Neural progenitor cell (in vitro differentiated cells): ENCODE data around the gene PIM3. TPM values are rescaled to one million over a fixed set of nuclear protein-coding genes. Genes with fewer than 3 reads are reported as not detected.

Source experiments
- DNase-seq: peaks from one replicate; pipeline ENCODE4 v3.0.0-alpha.2; 2016; ENCODE audit warnings: low spot score
- H2AFZ ChIP-seq: fragments of 200-600 bp; sonication (generic); replicated peaks from 2 replicates; pipeline ENCODE4 v1.6.1; 2016; ENCODE audit warnings: antibody characterized with exemption
- H3F3A ChIP-seq: fragments of 200-600 bp; sonication (generic); 2 replicates; pipeline ENCODE4 v1.6.1; 2016; ENCODE audit warnings: antibody characterized with exemption, low read depth
- H3K27ac ChIP-seq: fragments of 200-600 bp; sonication (generic); 2 replicates; pipeline ENCODE4 v1.5.1; 2016; ENCODE audit warnings: mild to moderate bottlenecking
- H3K27me3 ChIP-seq: fragments of 200-600 bp; sonication (generic); 2 replicates; pipeline ENCODE4 v1.6.1; 2016; ENCODE audit warnings: mild to moderate bottlenecking, moderate library complexity
- H3K36me3 ChIP-seq: fragments of 200-600 bp; sonication (generic); 2 replicates; pipeline ENCODE4 v1.5.1; 2016
- H3K4me1 ChIP-seq: fragments of 200-600 bp; sonication (generic); 2 replicates; pipeline ENCODE4 v1.6.1; 2016; ENCODE audit warnings: mixed run types
- H3K4me2 ChIP-seq: fragments of 200-600 bp; sonication (generic); 2 replicates; pipeline ENCODE4 v1.6.1; 2016
- H3K4me3 ChIP-seq: fragments of 200-600 bp; sonication (generic); 2 replicates; pipeline ENCODE4 v1.5.1; 2016
- H3K79me2 ChIP-seq: fragments of 200-600 bp; sonication (generic); 2 replicates; pipeline ENCODE4 v1.6.1; 2016; ENCODE audit warnings: low read depth
- H3K9ac ChIP-seq: fragments of 200-600 bp; sonication (generic); 2 replicates; pipeline ENCODE4 v1.6.1; 2016
- H3K9me3 ChIP-seq: fragments of 200-600 bp; sonication (generic); 2 replicates; pipeline ENCODE4 v1.5.1; 2016; ENCODE audit warnings: low read depth
- H4K20me1 ChIP-seq: fragments of 200-600 bp; sonication (generic); 2 replicates; pipeline ENCODE4 v1.6.1; 2016; ENCODE audit warnings: low read depth
- H3K27ac Mint-ChIP-seq: 3 replicates; pipeline ENCODE4 v1.8.0; 2021; ENCODE audit warnings: mixed read lengths
- H3K27me3 Mint-ChIP-seq: 2 replicates; pipeline ENCODE4 v1.8.0; 2022; ENCODE audit warnings: low read depth, mild to moderate bottlenecking, inconsistent platforms, moderate library complexity, mixed read lengths; ENCODE audit not compliant: insufficient read depth
- H3K36me3 Mint-ChIP-seq: 3 replicates; pipeline ENCODE4 v1.8.0; 2021; ENCODE audit warnings: mixed read lengths
- H3K4me1 Mint-ChIP-seq: 3 replicates; pipeline ENCODE4 v1.8.0; 2021; ENCODE audit warnings: mixed read lengths
- H3K4me3 Mint-ChIP-seq: 3 replicates; pipeline ENCODE4 v1.8.0; 2021; ENCODE audit warnings: mild to moderate bottlenecking, moderate library complexity, mixed read lengths
- H3K9me3 Mint-ChIP-seq: 3 replicates; pipeline ENCODE4 v1.8.0; 2020; ENCODE audit warnings: mixed read lengths
- CTCF ChIP-seq: fragments of 200-600 bp; sonication (generic); IDR thresholded peaks from 2 replicates; pipeline ENCODE4 v1.5.1; 2017; ENCODE audit warnings: antibody characterized with exemption, mild to moderate bottlenecking
- EZH2 ChIP-seq: fragments of 200-600 bp; sonication (generic); IDR thresholded peaks from 2 replicates; pipeline ENCODE4 v1.6.1; 2017; ENCODE audit warnings: antibody characterized with exemption, mild to moderate bottlenecking, moderate library complexity
- EZH2phosphoT487 ChIP-seq: fragments of 200-600 bp; sonication (generic); IDR thresholded peaks from 2 replicates; pipeline ENCODE4 v1.6.1; 2017; ENCODE audit warnings: antibody characterized with exemption
- total RNA-seq: library from RNA; depleted of rRNA; stranded (reverse); fragments of >200 nt; gene quantifications from 2 replicates; pipeline ENCODE4 v1.2.3, GENCODE V29; 2015; ENCODE audit warnings: low replicate concordance

The PIM3 gene
- total RNA-seq, 1 donor from 2014 or later: 15.1 TPM

- H3K27me3 Mint-ChIP-seq: peaks cover 12% of the 10 kb centered on the region
- Histone ChIP-seq H3K4me2 (no peak overlapping the region), H3K9ac (no peak overlapping the region), H3K27me3 (peaks cover 21% of the 10 kb centered on the region), H3K4me1 (peaks cover 13% of the 10 kb centered on the region), H3K27ac (peak overlapping the region; percentile 37), H3K9me3 (no peaks in the 10 kb centered on the region), H3F3A (peaks cover 6% of the 10 kb centered on the region), H4K20me1 (peaks cover 61% of the 10 kb centered on the region), H2AFZ (no peak overlapping the region), H3K4me3 (no peak overlapping the region), H3K79me2 (peaks cover 27% of the 10 kb centered on the region), H3K36me3 (no peaks in the 10 kb centered on the region)
- H3K27ac Mint-ChIP-seq: no peak overlapping the region
- TF ChIP-seq CTCF (no peak), EZH2 (no peak), EZH2phosphoT487 (no peak)
- H3K36me3 Mint-ChIP-seq: peaks cover 4% of the 10 kb centered on the region
- DNase-seq: peak; percentile 1
- H3K4me3 Mint-ChIP-seq: no peak overlapping the region
- H3K4me1 Mint-ChIP-seq: peaks cover 12% of the 10 kb centered on the region
- H3K9me3 Mint-ChIP-seq: no peaks in the 10 kb centered on the region
Observed at GRCh38 chr22:49966041-49966773, 5.6 kb downstream of the PIM3 start.

GRCh38 chr22:49966774-49967705 is 6.5 kb downstream of the PIM3 start:
- H3K9me3 Mint-ChIP-seq: no peaks in the 10 kb centered on the region
- H2AFZ ChIP-seq: no peak overlapping the region
- H3K4me1 Mint-ChIP-seq: peaks cover 12% of the 10 kb centered on the region
- no peak overlapping the region for H3K4me2 ChIP-seq
- no peaks in the 10 kb centered on the region for H3K36me3 ChIP-seq
- H3K4me3 Mint-ChIP-seq: no peak overlapping the region
- H4K20me1 ChIP-seq: peaks cover 53% of the 10 kb centered on the region
- H3F3A ChIP-seq: peaks cover 6% of the 10 kb centered on the region
- peaks cover 4% of the 10 kb centered on the region for H3K36me3 Mint-ChIP-seq
- no peak overlapping the region for H3K4me3 ChIP-seq
- H3K27me3 Mint-ChIP-seq: peaks cover 12% of the 10 kb centered on the region
- H3K27ac ChIP-seq: peak overlapping the region; percentile 37
- peaks cover 19% of the 10 kb centered on the region for H3K4me1 ChIP-seq
- no peaks in the 10 kb centered on the region for H3K9me3 ChIP-seq
- no peak overlapping the region for H3K27ac Mint-ChIP-seq
- TF ChIP-seq EZH2: no peak
- TF ChIP-seq CTCF: no peak
- no peak for TF ChIP-seq EZH2phosphoT487
- H3K9ac ChIP-seq: no peak overlapping the region
- peak; percentile 51 for DNase-seq
- H3K27me3 ChIP-seq: peaks cover 23% of the 10 kb centered on the region
- peaks cover 19% of the 10 kb centered on the region for H3K79me2 ChIP-seq

- Histone ChIP-seq H3K4me1 (peaks cover 14% of the 10 kb centered on the region), H3K36me3 (no peaks in the 10 kb centered on the region), H3K9me3 (no peaks in the 10 kb centered on the region), H3K79me2 (peaks cover 12% of the 10 kb centered on the region), H2AFZ (no peak overlapping the region), H3K4me2 (no peak overlapping the region), H3K9ac (no peak overlapping the region), H3F3A (peaks cover 6% of the 10 kb centered on the region), H3K4me3 (no peak overlapping the region), H3K27me3 (peaks cover 30% of the 10 kb centered on the region), H3K27ac (no peak overlapping the region), H4K20me1 (peaks cover 46% of the 10 kb centered on the region)
- Mint-ChIP-seq H3K4me1 (peaks cover 12% of the 10 kb centered on the region), H3K36me3 (peaks cover 4% of the 10 kb centered on the region), H3K27ac (peak overlapping the region; percentile 43), H3K27me3 (peaks cover 12% of the 10 kb centered on the region), H3K9me3 (no peaks in the 10 kb centered on the region), H3K4me3 (no peak overlapping the region)
- DNase-seq: peak; percentile 13
- no peak for TF ChIP-seq EZH2phosphoT487
- no peak for TF ChIP-seq EZH2
- TF ChIP-seq CTCF: no peak
Observed at GRCh38 chr22:49967706-49968208, 7.2 kb downstream of the PIM3 start.
